Keratinocyte (primary cell): ENCODE results near the gene KCNA3.

ENCODE experiments used
- EZH2 ChIP-seq: IDR thresholded peaks from one replicate; pipeline ENCODE4 v1.6.1; 2012; ENCODE audit warnings: inconsistent platforms, mild to moderate bottlenecking, low read length, moderate library complexity
- TF ChIP-seq, protein P1 (sequence below), 3 experiments: IDR thresholded peaks in 1 of 3; conservative IDR thresholded peaks in 1 of 3; optimal IDR thresholded peaks in 1 of 3; 2 replicates in 2 of 3; 3 replicates in 1 of 3; pipeline versions ENCODE3 to v1.5.1; 2011; ENCODE audit warnings: low read length in 3 of 3, mild to moderate bottlenecking in 3 of 3, moderate library complexity in 2 of 3, control low read depth in 1 of 3, inconsistent platforms in 1 of 3; ENCODE audit not compliant: insufficient read depth in 2 of 3; ENCODE audit errors: extremely low read depth in 1 of 3

DNA sequence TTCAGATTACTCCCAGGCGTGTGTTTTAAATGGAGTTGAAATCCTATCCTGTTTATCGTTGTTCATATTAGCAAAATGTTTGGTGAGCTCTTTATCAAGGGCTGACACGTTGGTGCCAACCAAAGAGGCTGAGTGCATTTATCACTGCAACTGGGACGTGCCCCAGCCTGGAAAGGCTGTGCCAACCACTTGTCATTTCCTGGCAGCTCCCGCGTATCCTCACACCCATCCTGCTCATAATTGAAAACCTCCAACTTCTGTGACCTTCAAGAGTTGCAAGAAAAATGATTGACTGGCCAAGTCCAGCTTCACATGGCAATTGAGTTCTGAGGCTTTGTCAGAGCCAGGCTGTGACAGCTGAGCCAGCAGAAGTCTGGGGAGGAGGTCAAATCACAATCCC lies 43.7 kb upstream of the KCNA3 start:
- TF ChIP-seq EZH2 = no peak
- TF ChIP-seq, protein P1, sequence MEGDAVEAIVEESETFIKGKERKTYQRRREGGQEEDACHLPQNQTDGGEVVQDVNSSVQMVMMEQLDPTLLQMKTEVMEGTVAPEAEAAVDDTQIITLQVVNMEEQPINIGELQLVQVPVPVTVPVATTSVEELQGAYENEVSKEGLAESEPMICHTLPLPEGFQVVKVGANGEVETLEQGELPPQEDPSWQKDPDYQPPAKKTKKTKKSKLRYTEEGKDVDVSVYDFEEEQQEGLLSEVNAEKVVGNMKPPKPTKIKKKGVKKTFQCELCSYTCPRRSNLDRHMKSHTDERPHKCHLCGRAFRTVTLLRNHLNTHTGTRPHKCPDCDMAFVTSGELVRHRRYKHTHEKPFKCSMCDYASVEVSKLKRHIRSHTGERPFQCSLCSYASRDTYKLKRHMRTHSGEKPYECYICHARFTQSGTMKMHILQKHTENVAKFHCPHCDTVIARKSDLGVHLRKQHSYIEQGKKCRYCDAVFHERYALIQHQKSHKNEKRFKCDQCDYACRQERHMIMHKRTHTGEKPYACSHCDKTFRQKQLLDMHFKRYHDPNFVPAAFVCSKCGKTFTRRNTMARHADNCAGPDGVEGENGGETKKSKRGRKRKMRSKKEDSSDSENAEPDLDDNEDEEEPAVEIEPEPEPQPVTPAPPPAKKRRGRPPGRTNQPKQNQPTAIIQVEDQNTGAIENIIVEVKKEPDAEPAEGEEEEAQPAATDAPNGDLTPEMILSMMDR (optimal IDR thresholded peaks at IDR 0.05 in 1 of 3, IDR thresholded peaks at IDR 0.05 in 1 of 3, conservative IDR thresholded peaks at IDR 0.05 in 1 of 3; ENCODE audit: extremely low read depth in 1 of 3, insufficient read depth in 2 of 3, low read length in 3 of 3) = no peak
